Activated CD4-positive, alpha-beta T cell treated with anti-CD3 and anti-CD28 coated beads for 24 hours (primary cell): ENCODE data around the gene HADHA.

Source experiments
- DNase-seq, 2 donors: peaks; one replicate each; pipeline ENCODE4 v3.0.0-alpha.2; 2020; ENCODE audit warnings: low read depth in 2 of 2

The HADHA gene

GRCh38 chr2:26193578-26194231 lies 50.7 kb downstream of the HADHA start:
- no peak for DNase-seq

GRCh38 chr2:26191316-26192159 lies 52.9 kb downstream of the HADHA start:
- no peak for DNase-seq

- DNase-seq, result no peak
Observed at GRCh38 chr2:26190369-26190768, 54.1 kb downstream of the HADHA start.

GRCh38 chr2:26189751-26190150 lies 54.7 kb downstream of the HADHA start:
- no peak for DNase-seq

GRCh38 chr2:26189123-26189522 lies 55.3 kb downstream of the HADHA start:
- no peak for DNase-seq

GRCh38 chr2:26187537-26188104 lies 56.8 kb downstream of the HADHA start:
- no peak for DNase-seq

GRCh38 chr2:26187114-26187513 lies 57.3 kb downstream of the HADHA start:
- DNase-seq, result no peak

GRCh38 chr2:26185954-26186770 lies 58.3 kb downstream of the HADHA start:
- DNase-seq, result no peak

- no peak for DNase-seq
Observed at GRCh38 chr2:26185304-26185928, 59.0 kb downstream of the HADHA start.

GRCh38 chr2:26184555-26185303 lies 59.7 kb downstream of the HADHA start:
- DNase-seq, result peak; percentile 73 to 77

GRCh38 chr2:26184121-26184520 lies 60.3 kb downstream of the HADHA start:
- no peak for DNase-seq

- no peak for DNase-seq
Observed at GRCh38 chr2:26182887-26183630, 61.4 kb downstream of the HADHA start.

- no peak for DNase-seq
Observed at GRCh38 chr2:26182441-26182840, 62.0 kb downstream of the HADHA start.

GRCh38 chr2:26179446-26179913 lies 65.0 kb downstream of the HADHA start:
- no peak for DNase-seq

- DNase-seq, result no peak
Observed at GRCh38 chr2:26178746-26179436, 65.5 kb downstream of the HADHA start.

- no peak for DNase-seq
Observed at GRCh38 chr2:26178246-26178645, 66.2 kb downstream of the HADHA start.

GRCh38 chr2:26177122-26177521 lies 67.3 kb downstream of the HADHA start:
- no peak for DNase-seq

- no peak for DNase-seq
Observed at GRCh38 chr2:26176279-26176615, 68.2 kb downstream of the HADHA start.

GRCh38 chr2:26175466-26176278 lies 68.8 kb downstream of the HADHA start:
- no peak for DNase-seq
